Transverse colon (tissue), 4 donors: Measurements from ENCODE around the gene CRYBB2. TPM values are rescaled to one million over a fixed set of nuclear protein-coding genes. Genes with fewer than 3 reads are reported as not detected.

Experiments used
- DNase-seq: peaks from one replicate; pipeline ENCODE4 v3.0.0-alpha.2; 2019
- H3K27ac ChIP-seq, 4 donors: fragments of 200-600 bp; sonication (generic); 2 replicates each; pipeline ENCODE4 v1.5.1; 2016 to 2018; ENCODE audit warnings: inconsistent platforms in 4 of 4
- H3K27me3 ChIP-seq: fragments of 200-600 bp; sonication (generic); 2 replicates; pipeline ENCODE4 v1.5.1; 2017; ENCODE audit warnings: inconsistent platforms
- H3K36me3 ChIP-seq, 4 donors: fragments of 200-600 bp; sonication (generic); 2 replicates each; pipeline ENCODE4 v1.5.1; 2017 to 2019; ENCODE audit warnings: inconsistent platforms in 4 of 4
- H3K4me1 ChIP-seq, 4 donors: fragments of 200-600 bp; sonication (generic); 2 replicates each; pipeline ENCODE4 v1.5.1; 2017 to 2020; ENCODE audit warnings: inconsistent platforms in 4 of 4
- H3K4me3 ChIP-seq, 4 donors: fragments of 200-600 bp; sonication (generic); 1 replicate in 1 of 4; 2 replicates in 3 of 4; pipeline versions ENCODE4 v1.5.1 to v1.6.1; 2017 to 2019; ENCODE audit warnings: inconsistent platforms in 4 of 4
- H3K9me3 ChIP-seq, 2 donors: fragments of 200-600 bp; sonication (generic); 2 replicates each; pipeline ENCODE4 v1.5.1; 2017 to 2019; ENCODE audit warnings: inconsistent platforms in 2 of 2
- EP300 ChIP-seq: sonication (generic); formaldehyde crosslinking; IDR thresholded peaks from one replicate; pipeline ENCODE4 v1.6.1; 2017; ENCODE audit warnings: antibody characterized with exemption, low read depth
- POLR2A ChIP-seq: fragments of 450-650 bp; IDR thresholded peaks from one replicate; pipeline ENCODE4 v1.6.1; 2016; ENCODE audit warnings: antibody characterized with exemption, mild to moderate bottlenecking, moderate library complexity
- POLR2AphosphoS5 ChIP-seq, 3 donors: sonication (generic); formaldehyde crosslinking; IDR thresholded peaks; one replicate each; pipeline ENCODE4 v1.6.1; 2016; ENCODE audit warnings: antibody characterized with exemption in 3 of 3
- WGBS, 2 donors: methylation state at CpG; one replicate each; pipeline ENCODE4 v1.1.5; 2018; ENCODE audit warnings: low coverage in 1 of 2; 5-methylcytosine and 5-hydroxymethylcytosine counted together
- in situ Hi-C, 4 donors: fragments of 200-750 bp; cut with MboI; loops; one replicate each; pipeline versions ENCODE4 v1.15.0 to v1.15.1; 2017; ENCODE audit warnings: low sequenced_read_pairs in 3 of 4, low pct_ligation_motif_present in 1 of 4, low pct_unique_long_range_greater_than_20kb in 1 of 4
- intact Hi-C: fragments of 100-400 bp; cut with DNase I; formaldehyde crosslinking; loops from one replicate; pipeline ENCODE4 v1.15.1; 2023; ENCODE audit warnings: low total_unique reads
- total RNA-seq, 4 donors: library from RNA; depleted of rRNA; stranded (reverse); fragments of >200 nt; gene quantifications; one replicate each; pipeline ENCODE4 v1.1.0, GENCODE V29; 2016
- TF ChIP-seq, protein P1 (sequence below), 5 experiments: fragments of 200-600 bp in 3 of 5; fragments of 450-650 bp in 2 of 5; sonication (generic) in 3 of 5; IDR thresholded peaks; 1 replicate in 2 of 5; 2 replicates in 3 of 5; pipeline ENCODE4 v1.5.1; 2016 to 2017; ENCODE audit warnings: antibody characterized with exemption in 5 of 5, inconsistent platforms in 3 of 5, mild to moderate bottlenecking in 2 of 5, moderate library complexity in 1 of 5

Gene CRYBB2
- total RNA-seq, 4 donors from 2014 or later = 2.2 TPM; not detected in 3

DNA sequence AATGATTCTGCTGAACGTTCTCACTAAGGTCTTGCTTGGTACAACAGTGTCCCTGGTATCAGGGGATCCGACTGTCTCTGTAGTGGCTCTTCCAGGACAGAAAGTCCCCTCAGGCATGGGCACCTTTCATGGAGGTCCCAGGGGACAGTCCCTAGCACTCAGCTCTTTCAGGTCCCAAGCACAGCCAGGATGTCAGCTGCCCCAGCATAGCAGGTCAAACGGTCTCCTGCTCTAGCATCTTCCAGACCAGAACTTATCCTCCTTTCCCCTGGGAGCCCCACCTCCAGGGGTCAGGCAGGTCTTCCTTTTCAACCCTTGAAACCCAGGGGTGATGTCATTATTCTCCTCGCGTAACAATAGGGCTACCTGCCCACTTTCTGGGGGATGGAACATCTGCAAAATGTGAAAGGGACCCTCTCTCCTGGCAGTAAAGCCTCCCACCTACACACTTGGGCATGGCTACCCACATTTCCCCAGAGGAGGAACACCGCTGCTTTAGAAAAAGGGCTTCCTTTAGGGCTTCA, 44.5 kb upstream of the CRYBB2 start:
- Histone ChIP-seq H3K36me3 (peaks cover 0 to 25% (median 5%) of the 10 kb centered on the region in 4 donors), H3K4me3 (no peak overlapping the region), H3K27me3 (no peaks in the 10 kb centered on the region), H3K27ac (no peak overlapping the region), H3K4me1 (no peaks in the 10 kb centered on the region), H3K9me3 (no peaks in the 10 kb centered on the region)
- DNase-seq = no peak
- in situ Hi-C loops = loop anchor here in 1 of 4 donors (10.0 kb wide), 1 partner anchor 100 kb away; no protein-coding TSS in a partner anchor
- 80 to 86% methylated on average over 2 to 4 of the region's 6 CpGs for WGBS, 2 donors
- intact Hi-C loops = no loop called here
- TF ChIP-seq, protein P1, sequence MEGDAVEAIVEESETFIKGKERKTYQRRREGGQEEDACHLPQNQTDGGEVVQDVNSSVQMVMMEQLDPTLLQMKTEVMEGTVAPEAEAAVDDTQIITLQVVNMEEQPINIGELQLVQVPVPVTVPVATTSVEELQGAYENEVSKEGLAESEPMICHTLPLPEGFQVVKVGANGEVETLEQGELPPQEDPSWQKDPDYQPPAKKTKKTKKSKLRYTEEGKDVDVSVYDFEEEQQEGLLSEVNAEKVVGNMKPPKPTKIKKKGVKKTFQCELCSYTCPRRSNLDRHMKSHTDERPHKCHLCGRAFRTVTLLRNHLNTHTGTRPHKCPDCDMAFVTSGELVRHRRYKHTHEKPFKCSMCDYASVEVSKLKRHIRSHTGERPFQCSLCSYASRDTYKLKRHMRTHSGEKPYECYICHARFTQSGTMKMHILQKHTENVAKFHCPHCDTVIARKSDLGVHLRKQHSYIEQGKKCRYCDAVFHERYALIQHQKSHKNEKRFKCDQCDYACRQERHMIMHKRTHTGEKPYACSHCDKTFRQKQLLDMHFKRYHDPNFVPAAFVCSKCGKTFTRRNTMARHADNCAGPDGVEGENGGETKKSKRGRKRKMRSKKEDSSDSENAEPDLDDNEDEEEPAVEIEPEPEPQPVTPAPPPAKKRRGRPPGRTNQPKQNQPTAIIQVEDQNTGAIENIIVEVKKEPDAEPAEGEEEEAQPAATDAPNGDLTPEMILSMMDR (IDR thresholded peaks at IDR 0.05) = no peak
- TF ChIP-seq POLR2AphosphoS5 (IDR thresholded peaks at IDR 0.05) (no peak), EP300 (no peak), POLR2A (no peak)

DNA sequence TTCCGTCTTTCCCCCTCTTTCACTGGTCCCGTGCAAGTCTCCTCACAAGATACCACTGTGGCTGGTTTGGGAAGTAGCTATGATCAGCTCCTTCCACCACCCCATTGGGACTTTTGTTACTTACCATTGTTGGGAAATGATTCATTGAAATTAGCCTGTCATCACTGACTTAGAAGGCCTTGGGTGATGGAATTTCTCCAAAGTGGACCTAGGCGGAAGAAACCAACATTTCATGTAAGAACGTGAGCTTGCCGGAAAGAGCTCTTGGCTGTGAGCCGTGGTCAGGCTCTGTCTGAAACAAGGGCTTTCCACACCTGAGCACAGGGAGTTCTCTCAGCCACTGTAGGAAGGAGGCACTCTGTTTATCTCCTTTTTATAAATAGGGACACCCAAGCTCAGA, 43.3 kb upstream of the CRYBB2 start:
- peaks cover 0 to 25% (median 6%) of the 10 kb centered on the region in 4 donors for H3K36me3 ChIP-seq
- intact Hi-C loops = no loop called here
- no peak overlapping the region for H3K4me3 ChIP-seq
- TF ChIP-seq, protein P1 (IDR thresholded peaks at IDR 0.05) = no peak
- no peak for TF ChIP-seq POLR2AphosphoS5 (IDR thresholded peaks at IDR 0.05)
- TF ChIP-seq EP300 = no peak
- no peak for TF ChIP-seq POLR2A
- H3K4me1 ChIP-seq = no peaks in the 10 kb centered on the region
- H3K27ac ChIP-seq = no peak overlapping the region
- no peaks in the 10 kb centered on the region for H3K9me3 ChIP-seq
- in situ Hi-C loops = loop anchor here in 1 of 4 donors (10.0 kb wide), 1 partner anchor 101 kb away; no protein-coding TSS in a partner anchor
- 88 to 100% methylated on average over 5 to 6 of the region's 6 CpGs for WGBS, 2 donors
- no peak for DNase-seq
- no peaks in the 10 kb centered on the region for H3K27me3 ChIP-seq

GRCh38 chr22:25176799-25177198, 42.6 kb upstream of the CRYBB2 start:
- no peak for TF ChIP-seq EP300
- no peak for TF ChIP-seq POLR2A
- TF ChIP-seq, protein P1 (IDR thresholded peaks at IDR 0.05) = no peak
- WGBS, 2 donors = 81% methylated on average over 3 of the region's 3 CpGs; no CpG with 5 or more reads in 1 of the 2 donors
- in situ Hi-C loops (loop anchor here in 1 of 4 donors (10.0 kb wide), 1 partner anchor 102 kb away; no protein-coding TSS in a partner anchor), intact Hi-C loops (no loop called here)
- peaks cover 0 to 25% (median 6%) of the 10 kb centered on the region in 4 donors for H3K36me3 ChIP-seq
- no peak overlapping the region for H3K4me3 ChIP-seq
- DNase-seq = no peak
- no peak overlapping the region for H3K27ac ChIP-seq
- H3K9me3 ChIP-seq = no peaks in the 10 kb centered on the region
- H3K27me3 ChIP-seq = no peaks in the 10 kb centered on the region
- H3K4me1 ChIP-seq = no peaks in the 10 kb centered on the region

DNA sequence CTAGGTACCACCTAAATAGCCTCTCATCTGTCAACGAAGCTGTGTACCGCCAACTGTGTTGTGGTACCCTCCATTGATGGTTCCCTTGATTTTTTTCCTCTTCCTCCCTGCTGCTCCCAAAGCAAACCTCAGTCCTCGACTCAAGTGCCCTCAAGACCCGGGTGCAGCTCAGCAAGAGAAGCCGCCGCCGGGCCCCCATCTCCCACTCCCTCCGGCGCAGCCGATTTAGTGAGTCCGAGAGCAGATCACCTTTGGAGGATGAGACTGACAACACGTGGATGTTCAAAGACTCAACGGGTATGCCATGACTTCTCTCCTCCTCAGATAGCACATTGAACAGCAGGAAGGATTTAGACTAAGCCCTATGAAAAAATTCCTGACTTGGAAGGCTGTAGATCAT, 42.2 kb upstream of the CRYBB2 start:
- Histone ChIP-seq H3K27ac (no peak overlapping the region), H3K4me1 (no peaks in the 10 kb centered on the region), H3K9me3 (no peaks in the 10 kb centered on the region), H3K4me3 (no peak overlapping the region), H3K36me3 (peaks cover 0 to 25% (median 6%) of the 10 kb centered on the region in 4 donors), H3K27me3 (no peaks in the 10 kb centered on the region)
- DNase-seq = no peak
- WGBS, 2 donors = 88% methylated on average over 13 of the region's 13 CpGs; no CpG with 5 or more reads in 1 of the 2 donors
- in situ Hi-C loops = loop anchor here in 1 of 4 donors (10.0 kb wide), 1 partner anchor 102 kb away; no protein-coding TSS in a partner anchor
- intact Hi-C loops = no loop called here
- TF ChIP-seq, protein P1 (IDR thresholded peaks at IDR 0.05) = no peak
- no peak for TF ChIP-seq EP300
